Kidney capillary endothelial cell (primary cell): Measurements from ENCODE around the gene MAGEA11.
"Not testable (repeated sequence)": the region's sequence is repeated elsewhere in the genome, so short reads cannot be mapped to it uniquely, and the experiment has no call there.

Experiments
- DNase-seq: peaks from one replicate; pipeline ENCODE4 v3.0.0-alpha.2; 2018; ENCODE audit warnings: low spot score

Gene MAGEA11

DNA sequence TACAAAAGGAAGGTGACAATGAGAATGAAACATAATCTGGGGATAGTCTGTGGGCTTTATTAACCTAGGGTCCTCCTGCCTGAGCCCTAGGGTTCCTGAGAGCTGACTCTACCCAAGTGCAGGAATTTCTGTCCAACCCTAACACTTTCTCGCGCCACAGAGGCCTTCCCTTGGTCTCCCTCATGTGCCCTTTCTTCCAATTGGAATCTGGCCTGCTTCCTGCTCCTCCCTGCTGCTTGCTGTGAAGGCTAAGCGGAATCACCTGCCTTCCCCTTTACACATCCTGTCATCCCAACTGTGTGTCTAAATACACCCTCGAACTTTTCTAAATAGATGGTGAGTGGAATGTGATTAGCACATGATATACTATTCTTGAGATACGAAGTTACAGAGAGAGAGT lies 5.9 kb downstream of the MAGEA11 start:
- no peak for DNase-seq

DNA sequence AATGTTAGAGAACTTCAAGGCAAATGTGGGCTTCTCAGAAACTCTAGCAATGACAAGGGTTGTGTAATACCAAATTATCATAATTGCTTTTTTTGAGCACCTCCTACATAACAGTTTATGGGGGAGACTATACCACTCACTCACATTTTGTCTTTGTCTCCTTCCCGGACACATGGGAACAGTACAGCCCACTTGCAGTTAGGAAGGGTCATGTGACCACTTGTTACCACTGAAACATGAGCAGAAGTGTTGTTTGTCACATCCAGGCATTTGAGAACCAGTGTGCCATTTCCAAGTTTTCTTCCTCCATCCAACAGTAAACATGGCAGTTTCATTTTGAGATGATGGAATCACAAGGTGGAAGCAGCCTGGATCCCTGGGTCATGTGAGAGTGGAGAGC lies 6.9 kb downstream of the MAGEA11 start:
- no peak for DNase-seq

GRCh38 chrX:149720021-149720689 lies 8.3 kb downstream of the MAGEA11 start:
- no peak for DNase-seq

- not testable (repeated sequence) for DNase-seq
Observed at GRCh38 chrX:149721241-149721640, 9.4 kb downstream of the MAGEA11 start.

- DNase-seq = no peak
Observed at GRCh38 chrX:149721778-149722177, 9.9 kb downstream of the MAGEA11 start.

- not testable (repeated sequence) for DNase-seq
Observed at GRCh38 chrX:149723583-149724118, 11.8 kb downstream of the MAGEA11 start.

DNA sequence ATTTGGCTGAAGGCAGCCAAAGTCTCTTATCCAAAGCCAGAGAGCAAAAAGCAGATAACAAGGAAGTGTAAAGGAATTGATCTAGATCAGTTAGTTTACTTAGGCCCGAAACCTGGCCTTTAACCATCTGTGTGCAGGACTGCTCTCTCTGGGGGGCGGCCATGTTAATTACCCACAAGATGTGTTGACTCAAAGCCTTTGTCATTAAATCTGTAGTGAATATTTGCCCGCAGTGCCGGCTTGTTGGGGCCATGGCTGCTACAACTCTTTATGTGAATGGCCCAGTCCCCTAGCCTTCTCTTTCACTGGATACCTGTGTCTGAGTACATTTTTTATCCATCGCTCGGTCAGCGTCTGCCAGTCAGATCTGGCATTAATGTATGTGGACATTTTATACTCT lies 15.4 kb downstream of the MAGEA11 start:
- DNase-seq = not testable (repeated sequence)

GRCh38 chrX:149742269-149742668 lies 30.4 kb downstream of the MAGEA11 start:
- not testable (repeated sequence) for DNase-seq

- not testable (repeated sequence) for DNase-seq
Observed at GRCh38 chrX:149746390-149747007, 34.6 kb downstream of the MAGEA11 start.

DNA sequence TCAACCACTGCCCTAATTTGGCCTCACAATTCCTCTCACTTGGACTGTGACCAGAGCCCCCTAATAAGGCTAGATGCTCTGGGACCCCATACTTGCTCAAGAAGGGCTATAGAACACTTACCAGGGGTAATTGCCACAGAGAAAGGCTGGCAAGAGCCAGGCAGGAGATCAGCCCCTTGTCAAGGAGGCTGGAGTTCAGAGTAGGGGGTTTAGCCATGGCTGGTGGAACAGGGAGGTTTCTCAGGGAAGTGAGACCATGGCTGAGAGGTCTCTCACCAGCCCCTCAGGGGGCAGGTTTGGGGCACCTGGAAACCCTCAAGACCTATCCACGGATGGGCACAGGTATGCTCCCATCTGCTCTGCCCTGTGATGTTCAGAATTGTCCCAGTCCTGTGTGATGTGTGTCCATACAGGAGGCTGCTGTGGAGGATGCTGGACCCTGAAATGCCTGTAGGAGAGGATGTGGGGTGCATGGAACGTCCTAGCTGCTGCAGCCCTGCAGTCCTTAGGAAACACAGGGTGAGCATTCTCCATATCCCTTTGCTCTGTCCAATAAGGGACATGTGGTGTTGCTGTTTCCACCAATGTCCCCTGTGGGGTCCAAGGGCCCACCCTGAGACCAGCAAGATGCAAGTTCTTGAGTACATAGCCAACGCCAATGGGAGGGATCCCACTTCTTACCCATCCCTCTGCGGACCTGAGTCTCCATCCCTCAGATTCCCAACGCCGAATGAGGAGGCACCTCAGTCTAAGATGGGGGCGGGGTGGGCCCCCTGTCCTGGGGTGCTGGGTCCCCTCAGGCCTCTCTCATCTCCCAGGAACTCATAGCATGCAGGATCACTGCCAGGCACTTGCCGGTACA lies 45.6 kb downstream of the MAGEA11 start:
- DNase-seq = no peak

- DNase-seq = no peak
Observed at GRCh38 chrX:149758068-149758714, 46.3 kb downstream of the MAGEA11 start.

- DNase-seq = not testable (repeated sequence)
Observed at GRCh38 chrX:149758715-149759078, 46.8 kb downstream of the MAGEA11 start.

DNA sequence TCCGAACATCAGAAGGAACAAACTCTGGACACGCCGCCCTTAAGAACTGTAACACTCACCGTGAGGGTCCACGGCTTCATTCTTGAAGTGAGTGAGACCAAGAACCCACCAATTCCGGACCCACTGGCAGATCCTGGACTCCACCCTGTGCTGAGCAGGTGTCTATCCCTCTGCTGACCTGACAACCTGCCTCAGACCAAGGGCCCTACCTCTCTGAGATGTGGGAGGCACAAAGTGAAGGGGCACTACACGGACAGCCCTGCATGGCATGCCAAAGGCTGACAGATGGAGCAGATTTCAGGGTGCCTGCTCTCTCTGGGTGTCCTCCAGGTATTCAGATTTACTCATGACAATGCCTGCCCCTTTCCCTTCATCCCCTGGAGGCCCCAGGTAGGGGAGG lies 48.0 kb downstream of the MAGEA11 start:
- DNase-seq = no peak

GRCh38 chrX:149760965-149761364 lies 49.1 kb downstream of the MAGEA11 start:
- DNase-seq = no peak

GRCh38 chrX:149761858-149762674 lies 50.2 kb downstream of the MAGEA11 start:
- DNase-seq = not testable (repeated sequence)

DNA sequence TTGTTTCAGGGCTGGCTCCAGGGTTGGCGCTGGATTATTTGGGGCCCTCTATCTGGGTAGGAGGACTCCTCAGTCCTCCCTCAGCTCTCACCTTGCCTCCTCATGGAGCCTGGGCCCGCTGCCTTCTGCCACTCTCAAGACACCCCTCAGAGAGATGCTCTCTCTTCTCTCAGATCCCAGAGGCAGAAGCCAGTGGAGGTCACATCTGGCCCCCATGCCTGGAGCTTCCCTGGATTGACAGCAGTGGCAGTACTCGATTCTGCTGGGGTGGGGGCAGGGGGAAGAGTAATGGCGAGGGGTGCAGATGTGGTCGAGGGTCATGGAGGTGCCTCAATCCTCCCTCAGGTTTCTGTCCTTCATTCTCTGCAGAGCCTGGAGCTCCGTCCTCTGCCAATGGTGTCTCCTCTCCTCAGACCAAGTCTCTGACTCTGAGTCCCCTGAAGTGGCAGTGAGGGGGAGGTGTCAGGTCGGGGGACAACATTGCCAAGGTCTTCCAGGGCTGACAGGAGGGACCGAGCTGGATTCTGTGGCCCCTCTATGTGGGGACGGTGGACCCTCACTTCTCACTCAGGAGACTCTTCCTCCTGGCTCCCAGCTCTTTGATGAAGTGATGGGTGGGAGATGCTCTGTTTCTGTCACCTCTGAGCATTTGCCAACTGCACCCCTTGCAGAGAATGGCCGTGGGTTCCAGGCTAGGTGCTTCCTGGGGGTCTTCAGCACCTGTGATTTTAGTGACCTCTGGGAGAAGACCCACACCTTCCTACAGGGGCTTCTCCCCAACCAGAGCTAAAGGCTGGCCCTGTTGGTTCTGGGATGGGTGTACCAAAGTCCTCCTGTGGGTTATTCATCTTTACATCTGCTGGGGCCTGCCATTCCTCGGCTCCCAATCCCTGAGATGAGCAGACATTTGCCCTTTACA lies 51.1 kb downstream of the MAGEA11 start:
- DNase-seq = no peak
